ENCODE data around the gene DPP8.

Gene DPP8

DNA sequence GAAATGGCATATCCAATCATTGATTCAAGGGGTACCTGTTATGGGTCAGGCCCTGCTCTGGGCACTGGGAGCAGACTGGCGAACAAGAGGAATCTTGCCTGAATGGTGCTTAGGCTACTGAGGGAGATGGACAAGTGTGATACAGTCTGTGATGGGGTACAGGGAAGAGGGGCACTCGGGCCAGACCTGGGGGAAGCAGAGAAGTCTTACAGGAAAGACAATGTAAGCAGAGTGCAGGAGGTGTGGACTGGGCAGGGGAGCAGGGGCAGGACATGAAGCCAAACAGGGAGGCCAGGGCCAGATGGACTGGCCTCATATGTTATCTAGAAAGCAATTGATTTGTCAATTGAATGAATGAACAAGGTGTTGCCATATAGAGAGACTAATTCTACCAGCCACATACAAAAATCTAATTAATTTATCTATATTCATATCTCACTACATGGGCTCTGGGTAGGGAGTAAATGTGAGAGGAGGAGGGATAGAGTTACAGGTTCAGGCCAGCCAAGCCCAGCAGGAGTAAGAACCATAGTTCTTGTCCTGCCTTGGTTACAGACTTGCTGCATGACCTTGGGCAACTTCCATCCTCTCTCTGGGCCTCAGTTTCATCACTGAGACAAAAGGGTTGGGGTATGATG is 91.2 kb downstream of the DPP8 start:
- DNase-seq (ENCODE audit: low read depth in 1 of 2, low spot score in 1 of 2) = no peak

DNA sequence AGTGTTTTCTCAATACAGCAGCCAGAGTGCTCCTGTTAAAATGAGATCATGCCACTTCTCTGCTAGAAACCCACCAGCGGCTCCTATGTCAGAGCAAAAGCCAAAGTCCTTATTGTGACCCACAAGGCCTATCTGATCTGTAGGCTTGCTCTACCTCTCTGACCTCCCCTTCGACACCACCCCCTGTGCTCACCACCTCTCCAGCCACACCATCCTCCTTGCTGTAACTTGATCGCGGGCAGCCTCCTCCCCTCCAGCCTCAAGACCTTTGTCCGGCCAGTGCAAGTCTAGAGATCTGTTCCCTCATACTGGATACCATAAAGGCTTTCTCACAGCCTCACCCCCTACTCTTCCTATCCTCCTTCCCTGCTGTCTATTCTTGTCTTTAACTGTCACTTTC is 92.8 kb downstream of the DPP8 start:
- DNase-seq (ENCODE audit: low read depth in 1 of 2, low spot score in 1 of 2) = no peak

DNA sequence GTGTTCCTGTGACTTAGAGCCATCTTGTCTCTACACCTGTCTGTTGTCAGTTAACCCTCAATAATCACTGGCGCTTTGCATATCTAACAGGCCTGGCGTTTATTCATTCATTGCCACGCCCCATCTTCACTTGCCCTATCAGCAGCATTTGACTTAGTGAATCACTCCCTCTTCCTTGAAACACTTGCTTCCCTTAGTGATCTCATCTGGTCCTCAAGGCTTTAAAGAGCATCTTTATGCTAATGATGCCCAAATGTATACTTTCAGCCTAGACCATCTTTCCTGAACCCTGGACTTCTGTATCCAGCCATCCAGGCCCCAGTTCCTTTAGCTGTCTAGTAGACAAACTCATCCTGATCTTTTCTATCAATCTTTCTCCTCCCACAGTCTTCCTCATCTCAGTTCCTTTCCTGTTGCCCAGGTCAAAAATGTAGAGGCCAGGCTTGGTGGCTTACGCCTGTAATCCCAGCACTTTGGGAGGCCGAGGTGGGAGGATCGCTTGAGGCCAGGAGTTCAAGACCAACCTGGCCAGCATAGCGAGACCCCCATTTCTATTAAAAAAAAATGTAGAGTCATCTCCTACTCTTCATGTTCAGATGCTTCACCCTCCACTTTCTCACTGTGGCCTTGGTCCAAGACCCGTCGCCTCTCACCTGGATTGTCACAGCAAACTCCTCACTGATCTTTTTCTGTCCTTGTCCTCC is 93.4 kb downstream of the DPP8 start:
- DNase-seq (ENCODE audit: low read depth in 1 of 2, low spot score in 1 of 2) = no peak

DNA sequence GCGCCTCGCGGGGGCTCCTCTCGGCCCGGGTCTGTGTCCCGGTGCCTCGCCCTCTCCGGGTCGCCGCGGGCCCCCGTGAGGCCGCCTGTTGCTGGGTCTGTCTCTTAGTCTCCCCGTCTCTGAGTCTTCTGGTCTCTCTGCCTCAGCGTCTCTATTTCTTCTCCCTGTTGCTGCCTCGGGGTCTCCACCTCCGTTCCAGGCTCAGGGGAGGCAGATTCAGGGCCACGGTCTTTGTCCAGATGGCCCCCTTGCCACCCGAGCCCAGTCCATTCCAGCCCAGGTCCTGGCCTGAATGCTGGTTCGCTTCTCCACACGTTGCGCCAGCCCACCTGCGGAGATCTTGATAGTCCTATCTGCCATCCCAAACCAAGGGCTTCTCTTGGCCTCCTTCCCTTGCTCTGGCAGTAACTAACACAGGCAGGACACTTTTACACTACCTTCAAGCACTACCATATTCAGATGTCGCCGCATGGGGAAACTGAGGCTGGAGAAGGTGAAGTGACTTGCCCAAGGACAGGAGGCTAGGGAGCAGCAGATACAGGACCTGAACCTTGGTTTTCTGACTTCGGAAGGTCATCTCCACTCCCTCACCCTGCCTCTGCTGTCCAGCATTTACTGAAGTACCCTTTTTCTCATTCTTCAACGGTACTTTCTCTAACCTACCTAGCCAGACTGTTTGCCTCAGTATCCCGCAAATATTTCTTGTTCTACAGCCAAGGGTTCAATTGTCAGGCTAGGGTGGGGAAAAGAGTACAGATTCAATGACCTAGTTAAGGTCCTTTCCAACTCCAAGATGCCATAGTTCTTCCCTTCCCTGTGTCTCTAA is 94.1 kb downstream of the DPP8 start:
- no peak for DNase-seq (ENCODE audit: low read depth in 1 of 2, low spot score in 1 of 2)

DNA sequence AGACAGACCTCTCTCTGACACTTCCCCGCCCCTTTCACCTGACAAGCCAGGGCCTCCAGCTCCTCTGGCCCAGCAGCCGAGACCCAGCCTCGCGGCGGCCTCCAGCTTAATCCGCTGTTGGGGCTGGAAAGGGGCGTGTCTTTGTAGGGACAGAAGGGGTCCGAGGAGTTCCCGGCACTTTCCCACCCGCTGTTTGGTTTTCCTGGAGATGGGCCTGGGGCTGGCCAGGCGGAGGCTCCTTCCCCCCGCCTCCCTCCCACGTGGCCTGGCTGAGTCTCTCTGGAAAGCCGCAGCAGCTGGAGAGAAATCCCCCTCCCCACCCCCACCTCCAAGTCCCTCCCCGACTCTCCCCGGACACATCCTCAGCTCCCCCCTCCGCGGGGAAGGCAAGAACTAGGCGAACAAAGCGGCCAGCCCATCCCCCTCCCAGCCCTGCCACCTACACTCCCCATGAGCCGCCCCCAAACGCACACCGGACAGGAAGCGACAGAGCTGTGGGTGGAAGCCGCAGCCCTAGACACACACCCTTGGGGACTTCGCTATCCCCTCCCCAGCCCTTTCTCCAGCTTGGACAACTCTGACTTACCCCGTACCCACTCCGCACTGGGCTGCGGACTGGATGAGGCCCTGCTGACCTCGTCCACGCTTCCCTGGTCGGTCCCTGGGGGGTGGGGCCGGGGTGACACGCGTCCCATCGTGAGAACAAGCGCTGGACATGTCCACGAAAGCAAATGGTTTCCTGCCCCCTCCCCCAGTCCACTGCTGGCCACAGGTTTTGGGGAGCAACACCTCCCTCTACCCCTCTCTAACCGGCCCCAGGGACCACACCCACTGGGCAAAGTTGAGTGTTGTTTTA is 95.9 kb downstream of the DPP8 start:
- DNase-seq (ENCODE audit: low read depth in 1 of 2, low spot score in 1 of 2) = no peak

DNA sequence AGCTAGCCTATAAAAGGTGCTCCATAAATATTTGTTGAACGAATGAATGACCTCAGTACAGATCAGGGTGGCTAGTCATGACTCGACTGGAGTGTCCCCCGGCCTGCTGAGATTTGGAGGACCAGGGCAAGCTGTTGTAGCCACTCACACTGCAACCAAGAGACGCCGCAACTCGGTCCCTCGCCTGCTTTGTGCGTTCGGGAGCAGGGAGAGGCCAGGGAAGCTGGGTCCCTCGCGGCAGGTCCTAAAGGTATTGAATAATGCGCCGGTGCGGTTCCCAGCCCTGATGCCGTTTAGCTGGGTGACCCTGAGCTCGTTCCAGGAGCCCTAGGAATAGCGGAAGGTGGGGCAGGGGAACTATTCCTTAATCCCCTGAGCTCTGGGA is 96.5 kb downstream of the DPP8 start:
- DNase-seq (ENCODE audit: low read depth in 1 of 2, low spot score in 1 of 2) = no peak

DNA sequence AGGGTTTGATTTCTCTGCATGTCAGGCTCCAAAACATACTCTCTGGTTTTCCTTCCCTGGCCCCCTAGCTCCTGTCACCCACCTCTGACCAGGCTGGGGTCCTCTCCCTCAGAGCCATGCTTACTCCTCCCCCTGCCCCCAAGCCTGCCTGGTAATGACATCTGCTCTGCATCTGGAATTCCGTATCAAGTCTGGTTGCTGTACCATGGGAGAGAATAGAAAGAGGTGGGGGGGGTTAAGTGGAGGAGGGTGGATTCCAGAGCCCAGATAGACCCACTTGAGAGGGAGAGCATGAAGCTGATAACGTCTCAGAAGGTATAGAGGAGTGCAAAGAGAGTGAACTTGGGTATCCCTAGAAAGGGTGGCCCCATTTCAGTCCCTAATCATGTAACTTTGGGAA is 98.9 kb downstream of the DPP8 start:
- no peak for DNase-seq (ENCODE audit: low read depth in 1 of 2, low spot score in 1 of 2)

DNA sequence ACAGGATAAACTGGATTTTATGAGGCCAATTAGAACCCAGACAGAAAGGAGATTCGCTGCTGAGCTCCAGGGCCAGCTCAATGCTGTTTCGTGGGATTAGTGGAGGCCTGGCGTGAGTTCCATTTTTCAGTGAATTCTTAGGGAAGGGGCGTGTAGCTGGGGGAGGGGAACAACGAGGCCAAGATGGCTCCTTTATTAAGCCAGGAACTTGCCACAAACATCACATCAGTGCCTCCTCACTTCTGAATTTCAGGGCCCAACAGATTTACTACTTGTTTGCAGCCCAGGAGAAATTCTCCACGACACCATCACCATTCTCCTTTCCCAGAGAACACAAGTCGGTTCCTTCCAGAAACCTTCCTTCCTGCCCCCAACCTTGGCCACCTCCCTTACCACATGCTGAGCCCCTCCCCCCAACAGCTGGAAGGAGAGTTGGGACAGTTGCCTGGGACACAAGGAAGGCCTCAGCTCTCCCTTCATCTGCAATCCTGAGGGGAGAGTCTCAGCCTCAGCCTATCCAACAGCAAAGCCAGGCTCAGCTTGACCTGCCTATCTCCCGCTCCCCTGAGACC is 100.6 kb downstream of the DPP8 start:
- no peak for DNase-seq (ENCODE audit: low read depth in 1 of 2, low spot score in 1 of 2)

DNA sequence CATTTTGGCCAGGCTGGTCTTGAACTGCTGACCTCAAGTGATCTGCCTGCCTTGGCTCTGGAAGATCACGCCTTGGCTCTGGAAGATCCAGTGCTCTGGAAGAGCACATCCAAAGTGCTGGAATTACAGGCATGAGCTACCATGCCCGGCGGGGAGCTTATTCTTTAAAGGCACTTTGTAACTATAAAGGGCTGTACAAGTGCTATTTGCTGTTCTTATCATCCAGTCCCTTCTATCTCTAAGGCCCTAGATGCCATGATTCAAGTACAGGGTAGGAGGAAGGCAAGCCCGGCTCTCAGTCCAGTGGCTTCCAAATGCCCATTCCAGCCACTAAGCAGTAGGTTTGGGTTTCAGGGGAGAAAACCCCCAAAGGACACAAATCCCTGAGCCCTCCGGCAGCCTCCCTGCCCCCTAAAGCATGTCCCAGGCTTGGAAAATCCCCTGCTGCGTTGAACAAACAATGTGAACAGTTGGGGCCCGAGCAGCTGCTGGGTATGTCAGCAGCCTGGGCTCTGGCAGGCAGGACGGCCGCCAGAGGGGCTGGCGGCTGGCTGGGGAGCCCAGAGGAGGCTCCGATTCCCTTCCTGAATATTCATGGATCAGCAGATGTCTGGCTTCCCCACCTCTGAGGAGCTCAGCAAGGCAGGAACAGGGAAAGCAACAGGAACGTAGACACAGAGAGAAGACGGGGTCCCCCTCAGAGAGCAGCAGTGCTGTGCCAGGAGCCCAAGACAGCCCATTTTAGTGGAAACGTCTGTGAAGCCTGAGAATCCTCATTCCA is 102.5 kb downstream of the DPP8 start:
- no peak for DNase-seq (ENCODE audit: low read depth in 1 of 2, low spot score in 1 of 2)

DNA sequence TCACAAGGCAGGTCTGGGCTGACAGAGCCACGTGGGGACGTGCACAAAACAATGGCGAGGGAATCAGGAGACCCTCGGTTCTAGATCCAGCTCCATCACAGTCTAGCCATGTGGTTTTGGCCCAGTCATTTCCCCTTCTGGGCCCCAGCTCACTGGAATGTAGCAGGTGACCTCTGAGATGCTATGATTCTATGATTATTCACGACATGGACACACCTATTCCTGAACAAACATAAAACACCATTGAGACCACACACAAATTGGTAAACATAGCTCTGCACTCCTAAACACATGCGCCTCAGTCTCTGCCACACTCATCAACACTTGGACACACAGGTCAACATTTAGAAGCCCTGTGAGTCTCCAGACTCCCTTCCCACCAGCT is 103.7 kb downstream of the DPP8 start:
- no peak for DNase-seq (ENCODE audit: low read depth in 1 of 2, low spot score in 1 of 2)

DNA sequence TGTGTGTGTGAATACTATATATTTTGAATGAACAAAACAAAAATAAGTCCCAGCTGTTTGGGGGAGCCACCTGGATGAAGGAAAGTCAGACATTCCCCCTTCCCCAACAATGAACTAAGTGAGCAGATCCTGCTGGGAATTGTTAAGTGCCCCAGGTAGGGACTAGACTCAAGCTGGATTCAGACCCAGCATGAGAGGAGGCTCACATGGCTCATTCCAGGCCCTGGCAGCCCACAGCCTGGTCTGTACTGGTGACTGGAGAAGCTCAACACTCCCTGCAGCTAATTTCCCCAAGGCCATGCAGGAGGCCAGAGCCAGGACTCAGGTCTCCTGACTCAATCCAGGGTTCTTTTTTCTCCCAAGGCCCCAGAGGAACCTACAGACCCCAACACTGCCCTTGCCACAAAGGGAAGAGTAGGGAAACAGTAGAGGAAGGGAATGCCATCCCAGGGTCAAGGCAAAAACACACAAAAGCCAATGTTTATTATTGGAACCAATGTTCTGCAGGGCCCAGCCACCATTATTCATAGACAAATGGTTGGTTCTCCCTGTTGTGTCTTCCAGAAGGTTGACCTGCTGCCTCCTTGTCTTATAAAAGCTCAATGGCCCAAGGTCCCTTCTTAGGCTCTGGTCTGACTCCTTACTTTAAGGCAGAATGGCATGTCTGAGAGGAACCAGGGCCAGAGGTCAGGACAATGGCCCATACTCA is 104.3 kb downstream of the DPP8 start:
- DNase-seq (ENCODE audit: low read depth in 1 of 2, low spot score in 1 of 2) = no peak

DNA sequence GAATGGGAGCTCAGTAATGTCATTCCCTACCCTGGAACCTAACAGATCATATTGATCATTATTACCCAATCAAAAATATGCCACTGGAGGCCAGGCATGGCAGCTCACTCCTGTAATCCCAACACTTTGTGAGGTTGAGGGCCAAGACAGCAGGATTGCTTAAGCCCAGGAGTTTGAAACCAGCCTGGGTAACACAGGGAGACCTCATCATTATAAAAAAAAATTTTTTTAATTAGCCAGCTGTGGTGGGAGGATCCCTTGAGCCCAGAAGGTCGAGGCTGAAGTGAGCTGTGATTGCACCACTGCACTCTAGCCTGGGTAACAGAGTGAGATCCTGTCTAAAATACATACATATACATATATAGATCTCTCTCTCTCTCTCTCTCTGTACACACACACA is 104.9 kb downstream of the DPP8 start:
- DNase-seq (ENCODE audit: low read depth in 1 of 2, low spot score in 1 of 2) = no peak

DNA sequence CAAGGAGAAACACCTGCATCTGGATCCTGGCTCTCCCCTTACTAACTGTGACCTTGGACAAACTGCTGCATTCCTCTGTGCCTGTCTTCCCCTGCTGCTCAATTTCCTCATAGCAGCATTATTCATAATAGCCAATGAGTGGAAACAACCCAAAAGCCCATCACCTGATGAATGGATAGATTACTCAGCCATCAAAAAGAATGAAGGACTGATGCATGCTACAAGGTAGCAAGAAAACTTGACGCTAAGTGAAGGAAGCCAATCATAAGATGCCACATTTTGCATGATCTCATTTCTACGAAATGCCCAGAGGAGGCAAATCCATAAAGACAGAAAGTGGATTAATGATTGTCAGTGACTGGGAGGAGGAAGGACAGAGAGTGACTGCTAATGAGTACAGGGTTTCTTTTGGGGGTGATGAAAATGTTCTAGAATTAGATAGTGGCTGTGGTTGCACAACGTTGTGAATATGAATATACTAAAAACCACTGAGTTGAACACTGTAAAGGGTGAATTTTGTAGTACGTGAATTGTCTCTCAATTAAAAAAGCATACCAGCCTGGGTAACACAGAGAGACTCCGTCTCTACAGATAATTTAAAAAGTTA is 105.9 kb downstream of the DPP8 start:
- no peak for DNase-seq (ENCODE audit: low read depth in 1 of 2, low spot score in 1 of 2)

DNA sequence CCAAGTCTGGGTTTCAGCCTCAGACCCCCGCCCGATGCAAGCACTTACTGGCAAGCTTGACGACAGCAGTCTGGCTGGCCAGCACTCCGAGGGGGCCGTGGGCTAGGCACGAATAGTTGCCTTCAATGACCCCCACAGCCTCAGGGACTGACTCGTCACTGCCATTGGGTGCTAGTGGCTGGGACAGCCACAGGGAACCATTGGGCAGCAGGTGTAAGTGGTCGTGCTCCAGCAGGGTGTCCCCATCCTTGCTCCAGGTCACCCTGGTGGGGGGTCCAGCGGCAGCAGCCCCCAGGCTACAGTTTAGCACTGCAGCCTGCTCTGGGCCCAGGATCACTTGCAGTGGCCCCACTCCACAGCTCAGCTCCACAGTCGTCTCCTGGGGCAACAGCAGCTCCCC is 106.5 kb downstream of the DPP8 start:
- no peak for DNase-seq (ENCODE audit: low read depth in 1 of 2, low spot score in 1 of 2)

DNA sequence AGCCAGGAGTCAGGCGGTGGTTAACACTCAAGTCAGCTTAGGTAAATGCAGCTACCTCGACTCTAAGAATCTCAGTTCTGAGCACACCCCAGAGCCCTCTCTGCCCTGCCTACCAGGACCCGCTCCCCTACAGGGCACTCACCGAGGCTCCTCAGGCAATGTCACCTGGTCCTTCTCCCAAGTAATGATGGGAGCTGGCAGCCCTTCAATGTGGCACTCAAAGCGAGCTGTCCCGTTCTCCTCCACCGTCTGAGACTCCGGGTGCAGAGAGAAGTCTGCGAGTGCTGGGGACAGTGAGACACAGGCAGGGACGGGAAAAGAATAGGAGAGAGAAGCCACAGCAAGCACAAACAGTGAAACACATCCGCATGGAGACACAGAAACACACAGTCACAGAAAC is 107.5 kb downstream of the DPP8 start:
- no peak for DNase-seq (ENCODE audit: low read depth in 1 of 2, low spot score in 1 of 2)

DNA sequence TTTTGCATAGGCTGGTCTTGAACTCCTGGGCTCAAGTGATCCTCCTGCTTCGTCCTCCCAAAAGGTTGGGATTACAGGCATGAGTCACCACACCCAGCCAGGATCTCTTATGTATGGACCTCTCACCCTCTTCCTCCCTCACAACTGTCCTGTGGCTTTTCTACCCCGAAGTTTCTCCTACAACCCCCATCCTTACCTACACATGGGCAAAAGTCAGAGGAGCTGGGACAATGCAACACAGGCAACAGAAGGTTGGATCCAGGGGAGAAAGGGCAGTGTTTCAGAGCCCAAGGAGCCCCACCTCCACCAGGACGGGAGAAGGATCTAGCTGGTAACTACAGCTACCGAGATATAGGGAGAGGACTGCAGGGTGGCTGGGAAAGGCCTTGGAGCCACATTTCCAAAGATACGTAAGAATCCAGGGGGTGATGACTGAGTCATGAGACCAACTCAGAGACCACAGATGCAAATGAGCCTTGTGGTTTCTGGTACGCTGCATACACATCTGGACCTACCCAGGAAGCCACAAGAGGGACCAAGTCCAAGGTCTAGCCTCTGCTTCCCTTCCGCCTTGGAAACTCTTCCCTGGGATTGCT is 108.4 kb downstream of the DPP8 start:
- no peak for DNase-seq (ENCODE audit: low read depth in 1 of 2, low spot score in 1 of 2)

DNA sequence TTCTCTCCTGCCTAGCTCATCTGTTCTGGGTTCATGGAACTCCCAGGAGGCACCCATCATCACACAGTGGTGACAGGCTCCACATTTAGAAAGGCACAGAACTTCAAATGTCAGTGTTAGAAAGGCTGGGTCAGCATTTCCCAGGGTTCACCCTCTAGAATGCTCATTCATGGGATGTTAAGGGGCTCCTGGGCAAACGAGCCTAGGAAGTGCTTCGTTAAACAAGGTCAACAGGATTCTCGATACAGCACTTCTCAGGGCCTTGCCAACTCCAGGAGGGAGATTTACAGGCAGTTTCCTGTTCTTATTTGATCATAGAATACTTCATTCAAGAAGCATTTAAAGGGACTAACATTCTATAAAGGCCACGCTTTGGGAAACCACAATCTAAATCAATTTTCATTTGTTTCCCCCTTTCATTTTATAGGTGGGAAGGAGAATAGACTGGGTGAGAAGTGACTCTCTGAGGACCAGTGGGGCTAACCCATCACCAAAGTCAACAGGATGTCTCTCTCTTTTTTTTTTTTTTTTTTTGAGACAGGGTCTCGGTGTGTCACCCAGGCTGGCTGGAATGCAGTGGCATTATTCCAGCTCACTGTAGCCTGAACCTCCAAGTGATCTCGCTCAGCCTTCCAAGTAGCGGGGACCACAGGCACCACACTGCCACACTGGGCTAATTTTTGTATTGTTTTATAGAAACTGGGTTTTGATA is 109.0 kb downstream of the DPP8 start:
- DNase-seq (ENCODE audit: low read depth in 1 of 2, low spot score in 1 of 2) = no peak

DNA sequence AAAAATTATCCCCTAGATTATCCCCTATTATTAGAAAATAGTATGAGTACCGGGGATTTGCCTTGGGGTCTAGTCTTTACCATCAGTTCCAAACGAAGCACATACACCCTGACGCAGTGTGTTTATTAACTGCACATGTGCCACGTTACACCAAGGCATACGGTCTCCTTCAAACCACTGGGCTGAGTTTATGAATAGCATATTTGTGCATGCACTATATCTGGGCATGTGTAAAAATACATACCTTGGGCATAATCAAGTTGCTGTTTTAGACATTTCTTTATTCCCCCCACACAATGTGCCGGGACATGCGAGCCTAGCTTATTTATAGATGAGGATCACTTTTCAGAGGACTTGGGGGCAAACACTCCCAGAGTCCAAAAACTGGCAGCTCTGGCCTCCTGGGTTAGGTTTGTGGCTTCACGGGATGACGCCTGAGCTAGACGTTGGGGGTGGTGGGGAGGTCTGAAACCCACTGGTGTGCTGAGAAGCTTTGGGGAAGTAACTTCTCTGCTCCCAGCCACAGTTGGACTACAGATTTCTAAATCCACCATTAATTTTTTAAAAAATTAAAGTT is 111.0 kb downstream of the DPP8 start:
- no peak for DNase-seq (ENCODE audit: low read depth in 1 of 2, low spot score in 1 of 2)
